MM.1S (cell line): Measurements from ENCODE around the gene GCAT.
A peak's percentile ranks its signal among the peaks of the same experiment; 100 is the strongest.

Experiments used
- DNase-seq: peaks from one replicate; pipeline ENCODE4 v3.0.0-alpha.2; 2015
- H2AFZ ChIP-seq: fragments of 300-600 bp; sonication (generic); 2 replicates; pipeline ENCODE4 v1.6.0; 2016; ENCODE audit warnings: antibody characterized with exemption, low read length
- H3F3A ChIP-seq: fragments of 300-600 bp; sonication (generic); 2 replicates; pipeline ENCODE4 v1.6.1; 2016; ENCODE audit warnings: mild to moderate bottlenecking, antibody characterized with exemption, low read length, moderate library complexity, mixed read lengths; ENCODE audit not compliant: insufficient read depth
- H3K27ac ChIP-seq: fragments of 300-600 bp; sonication (generic); 2 replicates; pipeline ENCODE4 v1.5.1; 2016; ENCODE audit warnings: mild to moderate bottlenecking, low read length
- H3K27me3 ChIP-seq: fragments of 300-600 bp; sonication (generic); replicated peaks from 2 replicates; pipeline ENCODE4 v1.6.0; 2016; ENCODE audit warnings: low read length; ENCODE audit not compliant: insufficient read depth
- H3K36me3 ChIP-seq: fragments of 300-600 bp; sonication (generic); replicated peaks from 2 replicates; pipeline ENCODE4 v1.6.1; 2016; ENCODE audit warnings: mild to moderate bottlenecking, low read length, mixed read lengths; ENCODE audit not compliant: insufficient read depth
- H3K4me1 ChIP-seq: fragments of 300-600 bp; sonication (generic); 2 replicates; pipeline ENCODE4 v1.6.1; 2016; ENCODE audit warnings: low read length, mixed read lengths
- H3K4me2 ChIP-seq: fragments of 300-600 bp; sonication (generic); 2 replicates; pipeline ENCODE4 v1.6.0; 2016; ENCODE audit warnings: low read depth, low read length
- H3K4me3 ChIP-seq: fragments of 300-600 bp; sonication (generic); 2 replicates; pipeline ENCODE4 v1.5.1; 2016; ENCODE audit warnings: low read length, mixed read lengths
- H3K79me2 ChIP-seq: fragments of 300-600 bp; sonication (generic); 2 replicates; pipeline ENCODE4 v1.6.1; 2016; ENCODE audit warnings: mixed run types, low read length, mixed read lengths
- H3K9ac ChIP-seq: fragments of 300-600 bp; sonication (generic); 2 replicates; pipeline ENCODE4 v1.6.1; 2016; ENCODE audit warnings: low read length, mixed read lengths
- H3K9me2 ChIP-seq: fragments of 300-600 bp; sonication (generic); replicated peaks from 2 replicates; pipeline ENCODE4 v1.6.1; 2016; ENCODE audit warnings: mild to moderate bottlenecking, low read length, mixed read lengths; ENCODE audit not compliant: insufficient read depth
- H3K9me3 ChIP-seq: fragments of 300-600 bp; sonication (generic); replicated peaks from 2 replicates; pipeline ENCODE4 v1.6.1; 2016; ENCODE audit warnings: mild to moderate bottlenecking, low read length, mixed read lengths; ENCODE audit not compliant: insufficient read depth
- H4K20me1 ChIP-seq: fragments of 300-600 bp; sonication (generic); 2 replicates; pipeline ENCODE4 v1.6.1; 2016; ENCODE audit warnings: mild to moderate bottlenecking, low read length, moderate library complexity, mixed read lengths; ENCODE audit not compliant: insufficient read depth
- EZH2 ChIP-seq: fragments of 300-600 bp; sonication (generic); optimal IDR thresholded peaks from 2 replicates; pipeline ENCODE3; 2017; ENCODE audit warnings: low read depth, mild to moderate bottlenecking, antibody characterized with exemption, low read length, mixed read lengths
- EZH2phosphoT487 ChIP-seq: fragments of 300-600 bp; sonication (generic); IDR thresholded peaks from 2 replicates; pipeline ENCODE4 v1.6.1; 2018; ENCODE audit warnings: antibody characterized with exemption, low read length
- TF ChIP-seq, protein P1 (sequence below): fragments of 300-600 bp; sonication (generic); IDR thresholded peaks from 2 replicates; pipeline ENCODE4 v1.5.1; 2016; ENCODE audit warnings: antibody characterized with exemption, low read length, mixed read lengths

GCAT gene

GRCh38 chr22:37775785-37776638, 31.7 kb upstream of the GCAT start:
- Histone ChIP-seq H3K9me2 (no peaks in the 10 kb centered on the region), H3K9me3 (no peaks in the 10 kb centered on the region), H3K27ac (no peak overlapping the region), H3K27me3 (no peaks in the 10 kb centered on the region), H3F3A (0 out of 2 replicates have a peak, but pooled peaks cover 3% of the 10 kb centered on the region), H3K4me2 (no peak overlapping the region), H3K9ac (no peak overlapping the region), H3K4me1 (peaks cover 4% of the 10 kb centered on the region), H3K36me3 (no peaks in the 10 kb centered on the region), H3K79me2 (no peaks in the 10 kb centered on the region), H4K20me1 (no peaks in the 10 kb centered on the region), H3K4me3 (no peak overlapping the region), H2AFZ (no peak overlapping the region)
- TF ChIP-seq EZH2phosphoT487 (no peak), EZH2 (no peak)
- TF ChIP-seq, protein P1, sequence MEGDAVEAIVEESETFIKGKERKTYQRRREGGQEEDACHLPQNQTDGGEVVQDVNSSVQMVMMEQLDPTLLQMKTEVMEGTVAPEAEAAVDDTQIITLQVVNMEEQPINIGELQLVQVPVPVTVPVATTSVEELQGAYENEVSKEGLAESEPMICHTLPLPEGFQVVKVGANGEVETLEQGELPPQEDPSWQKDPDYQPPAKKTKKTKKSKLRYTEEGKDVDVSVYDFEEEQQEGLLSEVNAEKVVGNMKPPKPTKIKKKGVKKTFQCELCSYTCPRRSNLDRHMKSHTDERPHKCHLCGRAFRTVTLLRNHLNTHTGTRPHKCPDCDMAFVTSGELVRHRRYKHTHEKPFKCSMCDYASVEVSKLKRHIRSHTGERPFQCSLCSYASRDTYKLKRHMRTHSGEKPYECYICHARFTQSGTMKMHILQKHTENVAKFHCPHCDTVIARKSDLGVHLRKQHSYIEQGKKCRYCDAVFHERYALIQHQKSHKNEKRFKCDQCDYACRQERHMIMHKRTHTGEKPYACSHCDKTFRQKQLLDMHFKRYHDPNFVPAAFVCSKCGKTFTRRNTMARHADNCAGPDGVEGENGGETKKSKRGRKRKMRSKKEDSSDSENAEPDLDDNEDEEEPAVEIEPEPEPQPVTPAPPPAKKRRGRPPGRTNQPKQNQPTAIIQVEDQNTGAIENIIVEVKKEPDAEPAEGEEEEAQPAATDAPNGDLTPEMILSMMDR, result no peak
- DNase-seq, result no peak

DNA sequence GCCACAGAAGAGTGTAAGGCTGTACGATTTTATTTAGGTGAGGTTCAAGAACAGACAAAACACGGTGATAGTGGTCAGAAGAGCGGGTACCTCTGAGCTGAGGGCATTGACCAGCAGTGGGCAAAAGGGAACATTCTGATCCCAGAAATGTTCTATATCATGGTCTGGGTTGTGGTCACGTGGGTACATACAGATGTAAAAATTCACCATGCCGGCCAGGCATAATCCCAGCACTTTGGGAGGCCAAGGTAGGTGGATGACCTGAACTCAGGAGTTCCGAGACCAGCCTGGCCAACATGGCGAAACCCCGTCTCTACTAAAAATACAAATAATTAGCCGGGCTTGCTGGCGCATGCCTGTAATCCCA, 31.1 kb upstream of the GCAT start:
- Histone ChIP-seq H3K9ac (no peak overlapping the region), H3K36me3 (no peaks in the 10 kb centered on the region), H3K79me2 (no peaks in the 10 kb centered on the region), H3K9me2 (no peaks in the 10 kb centered on the region), H3K27me3 (no peaks in the 10 kb centered on the region), H4K20me1 (no peaks in the 10 kb centered on the region), H3F3A (0 out of 2 replicates have a peak, but pooled peaks cover 3% of the 10 kb centered on the region), H3K4me2 (no peak overlapping the region), H3K4me1 (peaks cover 4% of the 10 kb centered on the region), H2AFZ (no peak overlapping the region), H3K9me3 (no peaks in the 10 kb centered on the region), H3K4me3 (no peak overlapping the region), H3K27ac (no peak overlapping the region)
- TF ChIP-seq EZH2phosphoT487 (no peak), EZH2 (no peak)
- TF ChIP-seq, protein P1, result no peak
- DNase-seq, result no peak

- DNase-seq, result peak; percentile 66
- no peak overlapping the region for H3K4me2 ChIP-seq
- TF ChIP-seq EZH2 (no peak), EZH2phosphoT487 (no peak)
- TF ChIP-seq, protein P1, result no peak
- H3K4me3 ChIP-seq, result no peak overlapping the region
- no peak overlapping the region for H3K9ac ChIP-seq
- no peaks in the 10 kb centered on the region for H3K9me3 ChIP-seq
- H3K79me2 ChIP-seq, result no peaks in the 10 kb centered on the region
- H3K9me2 ChIP-seq, result no peaks in the 10 kb centered on the region
- H3K4me1 ChIP-seq, result peaks cover 4% of the 10 kb centered on the region
- H3K27ac ChIP-seq, result peak overlapping the region; percentile 4; the same call in 1 of the 2 replicates
- H3F3A ChIP-seq, result 0 out of 2 replicates have a peak, but pooled peaks cover 3% of the 10 kb centered on the region
- H4K20me1 ChIP-seq, result no peaks in the 10 kb centered on the region
- no peaks in the 10 kb centered on the region for H3K27me3 ChIP-seq
- H2AFZ ChIP-seq, result no peak overlapping the region
- H3K36me3 ChIP-seq, result no peaks in the 10 kb centered on the region
Measured at GRCh38 chr22:37777122-37777687, 30.5 kb upstream of the GCAT start.
